ENCODE measurements around the gene TEX12.

GRCh38 chr11:112172362-112172994, 5.3 kb downstream of the TEX12 start:
- TF ChIP-seq FOXM1 (IDR thresholded peaks at IDR 0.05; ENCODE audit: low read depth) (no peak), FOXM1 (CRISPR knock-in tag; IDR thresholded peaks at IDR 0.05; ENCODE audit: low read depth) (no peak), EZH2 (IDR thresholded peaks at IDR 0.05; ENCODE audit: borderline replicate concordance, low read depth, low read length) (no peak), SP1 (CRISPR knock-in tag; IDR thresholded peaks at IDR 0.05) (no peak), CTCF (IDR thresholded peaks at IDR 0.05 in 2 of 3, conservative IDR thresholded peaks at IDR 0.05 in 1 of 3; ENCODE audit: insufficient read depth in 2 of 3, low read depth in 1 of 3, low read length in 3 of 3) (no peak), HNRNPL (IDR thresholded peaks at IDR 0.05; ENCODE audit: low read depth, low read length) (no peak), FOXA1 (IDR thresholded peaks at IDR 0.05; ENCODE audit: borderline replicate concordance) (no peak), ASH1L (IDR thresholded peaks at IDR 0.05; ENCODE audit: borderline replicate concordance, low read depth, partially characterized antibody) (no peak), DPF2 (IDR thresholded peaks at IDR 0.05) (no peak), ETV1 (tag; conservative IDR thresholded peaks at IDR 0.05; ENCODE audit: low read depth) (no peak), NFYB (IDR thresholded peaks at IDR 0.05; ENCODE audit: extremely low read depth, insufficient read length) (no peak)

Measured in K562 (cell line).